Measurements from ENCODE around the gene ANHX.

ANHX gene

DNA sequence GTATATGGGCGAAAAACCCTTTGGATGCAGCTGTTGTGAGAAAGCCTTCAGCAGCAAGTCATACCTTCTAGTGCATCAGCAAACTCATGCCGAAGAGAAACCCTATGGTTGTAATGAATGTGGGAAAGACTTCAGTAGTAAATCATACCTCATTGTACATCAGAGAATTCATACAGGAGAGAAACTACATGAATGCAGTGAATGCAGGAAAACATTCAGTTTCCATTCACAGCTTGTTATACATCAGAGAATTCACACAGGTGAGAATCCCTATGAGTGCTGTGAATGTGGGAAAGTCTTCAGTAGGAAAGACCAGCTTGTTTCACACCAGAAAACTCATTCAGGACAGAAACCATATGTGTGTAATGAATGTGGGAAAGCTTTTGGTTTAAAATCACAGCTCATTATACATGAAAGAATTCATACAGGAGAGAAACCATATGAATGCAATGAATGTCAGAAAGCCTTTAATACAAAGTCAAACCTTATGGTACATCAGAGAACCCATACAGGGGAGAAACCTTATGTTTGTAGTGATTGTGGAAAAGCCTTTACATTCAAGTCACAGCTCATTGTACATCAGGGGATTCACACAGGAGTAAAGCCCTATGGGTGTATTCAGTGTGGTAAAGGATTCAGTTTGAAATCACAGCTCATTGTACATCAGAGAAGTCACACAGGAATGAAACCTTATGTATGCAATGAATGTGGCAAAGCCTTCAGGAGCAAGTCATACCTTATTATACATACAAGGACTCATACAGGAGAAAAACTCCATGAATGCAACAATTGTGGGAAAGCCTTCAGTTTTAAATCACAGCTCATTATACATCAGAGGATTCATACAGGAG, 33.0 kb downstream of the ANHX start:
- no peak for DNase-seq

GRCh38 chr12:133201888-133202287, 33.8 kb downstream of the ANHX start:
- no peak for DNase-seq

GRCh38 chr12:133192847-133193246, 42.8 kb downstream of the ANHX start:
- no peak for DNase-seq

- no peak for DNase-seq
These were observed 45.5 kb downstream of the ANHX start for GRCh38 chr12:133190176-133190575.

- DNase-seq = peak; percentile 89
These were observed 54.3 kb downstream of the ANHX start, which contains the start of gene ZNF268 for GRCh38 chr12:133181238-133181959. ZNF268 (plus strand) TSS chr12:133181495; CDS start chr12:133181998, 503 bp downstream.

DNA sequence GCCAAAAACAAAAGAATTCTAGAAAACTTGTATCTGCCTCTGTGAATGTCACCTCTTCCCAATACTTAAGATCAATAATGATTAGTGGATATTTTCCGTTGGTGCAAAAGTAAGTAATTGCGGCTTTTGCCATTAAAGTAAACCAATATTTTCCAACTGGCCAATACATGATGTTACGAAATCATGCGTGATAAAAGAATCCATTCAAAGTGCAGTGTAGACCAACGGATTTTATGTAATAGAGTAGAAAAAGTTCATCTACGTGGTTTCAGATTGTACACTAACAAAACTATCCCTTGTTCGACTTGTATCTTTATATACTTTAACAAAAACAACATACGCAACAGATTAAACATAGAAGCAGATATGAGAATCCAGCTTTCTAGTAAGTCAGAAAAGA, 55.0 kb downstream of the ANHX start:
- no peak for DNase-seq

GRCh38 chr12:133174901-133175300, 60.8 kb downstream of the ANHX start:
- no peak for DNase-seq

- DNase-seq = no peak
These were observed 63.2 kb downstream of the ANHX start for GRCh38 chr12:133172491-133172890.

Measured in right kidney (tissue), 1 donor.